Activated CD4-positive, alpha-beta memory T cell treated with anti-CD3 and anti-CD28 coated beads for 36 hours (primary cell): Measurements from ENCODE around the gene SPACA6. TPM values are rescaled to one million over a fixed set of nuclear protein-coding genes. Genes with fewer than 3 reads are reported as not detected.

Experiments
- CTCF ChIA-PET: fragments of 350-600 bp; sonication (Branson Sonifier 250); formaldehyde crosslinking; loops from one replicate; lab custom pipeline; 2021; ENCODE audit warnings: antibody characterized with exemption, inconsistent platforms; lab: Charles Lee
- POLR2A ChIA-PET: fragments of 350-600 bp; sonication (Branson Sonifier 250); formaldehyde crosslinking; loops from one replicate; lab custom pipeline; 2021; ENCODE audit warnings: antibody characterized with exemption; lab: Charles Lee
- DNase-seq: peaks from one replicate; pipeline ENCODE4 v3.0.0-alpha.2; 2020
- H3K27ac Mint-ChIP-seq: one replicate; pipeline ENCODE4 v1.8.0; 2021; ENCODE audit warnings: mixed read lengths
- H3K27me3 Mint-ChIP-seq: one replicate; pipeline ENCODE4 v1.8.0; 2021; ENCODE audit warnings: mixed read lengths
- H3K36me3 Mint-ChIP-seq: one replicate; pipeline ENCODE4 v1.8.0; 2021; ENCODE audit warnings: mixed read lengths
- H3K4me1 Mint-ChIP-seq: one replicate; pipeline ENCODE4 v1.8.0; 2021; ENCODE audit warnings: low read depth, mixed read lengths
- H3K4me3 Mint-ChIP-seq: one replicate; pipeline ENCODE4 v1.8.0; 2021; ENCODE audit warnings: mild to moderate bottlenecking, mixed read lengths
- H3K9me3 Mint-ChIP-seq: one replicate; pipeline ENCODE4 v1.8.0; 2021; ENCODE audit warnings: mixed read lengths
- intact Hi-C: fragments of 100-400 bp; cut with micrococcal nuclease; formaldehyde crosslinking; loops from one replicate; pipeline ENCODE4 v1.15.1; 2023
- total RNA-seq, 2 experiments: library from RNA; stranded (reverse); gene quantifications; one replicate each; pipeline ENCODE4 v1.2.3, GENCODE V29; 2021

Gene SPACA6
- total RNA-seq, 2 experiments from 2014 or later: 10.0 to 14.2 TPM

DNA sequence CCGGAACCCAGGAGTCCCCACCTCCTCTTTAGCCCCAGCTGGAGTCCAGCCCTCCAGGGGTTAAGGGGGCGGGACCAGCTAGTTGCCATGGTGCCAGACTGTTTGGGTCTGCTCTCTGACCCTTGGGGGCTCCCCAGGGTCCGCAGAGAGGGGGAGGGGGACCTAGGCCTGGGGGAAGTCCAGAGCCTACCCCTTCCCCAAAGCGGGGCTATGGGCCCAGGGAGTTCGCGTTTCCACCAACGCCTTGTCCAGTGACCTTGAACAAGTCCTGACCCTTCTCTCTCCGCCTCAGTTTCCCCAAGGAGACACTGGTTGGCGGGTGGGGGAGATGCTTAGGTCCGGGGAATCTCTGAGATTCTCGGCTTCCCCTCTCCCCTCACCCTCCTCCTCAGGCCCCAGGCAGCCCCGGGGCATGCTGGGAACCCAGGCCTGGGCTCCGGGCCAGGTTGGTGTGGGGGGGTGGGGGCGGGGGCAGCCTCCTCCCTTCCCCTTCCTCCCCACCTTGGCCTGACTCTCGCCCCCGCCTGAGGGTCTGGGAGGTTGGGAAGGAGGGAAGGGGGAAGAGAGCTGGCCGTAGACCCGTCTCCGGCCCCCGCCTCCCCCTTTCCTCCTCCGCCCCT is 2.6 kb upstream of the SPACA6 start:
- ChIA-PET CTCF (no interaction called here), POLR2A (interaction anchor here (1.5 kb wide), 1 partner anchor 13 kb away, joined by 6 read pairs; no protein-coding TSS in a partner anchor)
- Mint-ChIP-seq H3K9me3 (peaks cover 7% of the 10 kb centered on the region), H3K4me3 (peak overlapping the region; percentile 91), H3K4me1 (peaks cover 11% of the 10 kb centered on the region), H3K36me3 (no peaks in the 10 kb centered on the region), H3K27ac (peak overlapping the region; percentile 92), H3K27me3 (no peaks in the 10 kb centered on the region)
- DNase-seq: peak; percentile 86
- intact Hi-C loops: loop anchor here (1.0 kb wide), 1 partner anchor 14 kb away; no protein-coding TSS in a partner anchor

DNA sequence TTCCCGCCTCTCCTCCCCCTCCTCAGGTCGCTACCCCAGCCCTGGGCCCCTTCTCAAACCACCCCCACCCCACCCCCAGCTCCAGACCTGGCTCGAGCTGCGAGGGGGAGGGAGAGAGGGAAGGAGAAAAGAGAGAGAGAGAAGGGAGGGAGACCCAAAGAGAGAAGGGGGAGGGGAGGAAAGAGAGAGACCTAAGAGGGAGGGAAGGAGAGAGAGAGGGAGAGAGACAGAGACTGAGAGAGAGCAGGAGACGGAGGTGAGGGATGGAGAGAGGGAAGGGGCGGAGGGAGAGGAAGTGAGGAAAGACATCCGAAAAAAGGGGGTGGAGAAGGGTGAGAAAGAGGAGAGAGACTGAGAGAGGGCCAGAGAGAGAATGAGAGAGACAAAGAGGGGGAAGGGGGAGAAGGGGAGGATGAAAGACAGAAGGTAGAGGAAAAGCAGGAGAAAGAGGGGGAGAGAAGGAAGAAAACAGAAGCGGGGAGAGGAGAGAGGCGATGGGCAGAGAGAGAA is 2.0 kb upstream of the SPACA6 start:
- Mint-ChIP-seq H3K4me3 (peak overlapping the region; percentile 61), H3K36me3 (no peaks in the 10 kb centered on the region), H3K9me3 (peaks cover 3% of the 10 kb centered on the region), H3K27me3 (no peaks in the 10 kb centered on the region), H3K27ac (peak overlapping the region; percentile 64), H3K4me1 (peaks cover 11% of the 10 kb centered on the region)
- DNase-seq: no peak
- CTCF ChIA-PET: no interaction called here
- POLR2A ChIA-PET: interaction anchor here (1.5 kb wide), 1 partner anchor 12 kb away, joined by 6 read pairs; no protein-coding TSS in a partner anchor
- intact Hi-C loops: no loop called here

DNA sequence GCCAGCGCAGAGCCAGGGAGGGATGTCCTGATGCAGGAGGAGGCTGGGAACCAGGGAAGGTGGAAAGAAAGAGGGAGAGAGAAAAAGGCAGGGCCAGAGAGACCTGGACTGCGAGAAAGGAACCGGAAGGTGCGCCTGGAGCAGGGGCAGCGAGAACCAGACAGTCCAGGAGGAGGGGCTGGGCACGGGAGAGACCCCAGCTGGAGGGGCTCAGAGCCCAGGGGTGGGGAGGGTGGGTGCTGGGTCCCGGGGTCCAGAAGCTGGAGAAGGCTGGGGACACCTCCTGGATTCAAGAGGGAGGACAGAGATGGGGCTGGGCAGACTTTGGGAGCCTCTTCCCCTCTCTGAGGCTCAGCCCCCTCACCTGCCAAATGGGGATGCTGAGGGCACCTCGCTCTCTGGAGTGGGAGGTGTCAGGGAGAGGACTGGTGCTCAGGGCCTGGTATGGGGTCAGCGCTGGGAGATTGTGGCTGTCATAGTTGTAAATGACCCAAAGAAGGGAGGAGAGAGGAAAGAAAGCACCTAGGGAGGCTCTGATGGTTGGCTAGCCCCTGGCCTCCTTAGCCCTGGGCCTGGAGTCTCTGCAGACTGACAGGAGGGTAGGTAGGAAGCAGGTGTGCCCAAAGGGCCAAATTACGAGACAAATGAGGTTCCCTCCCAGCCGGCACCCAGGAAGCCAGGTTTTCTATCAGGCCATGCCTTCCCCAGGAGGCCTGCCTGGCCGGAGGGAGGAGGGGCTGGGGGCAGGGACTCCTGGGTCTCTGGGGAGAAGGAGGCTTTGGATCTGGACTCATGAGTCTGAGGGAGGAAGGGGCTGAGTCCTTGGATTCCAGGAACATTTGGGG is 1.3 kb upstream of the SPACA6 start:
- H3K27me3 Mint-ChIP-seq: no peaks in the 10 kb centered on the region
- intact Hi-C loops: no loop called here
- peaks cover 11% of the 10 kb centered on the region for H3K4me1 Mint-ChIP-seq
- DNase-seq: no peak
- no peaks in the 10 kb centered on the region for H3K9me3 Mint-ChIP-seq
- H3K27ac Mint-ChIP-seq: peak overlapping the region; percentile 64
- CTCF ChIA-PET: no interaction called here
- H3K4me3 Mint-ChIP-seq: peak overlapping the region; percentile 61
- no peaks in the 10 kb centered on the region for H3K36me3 Mint-ChIP-seq
- POLR2A ChIA-PET: no interaction called here

DNA sequence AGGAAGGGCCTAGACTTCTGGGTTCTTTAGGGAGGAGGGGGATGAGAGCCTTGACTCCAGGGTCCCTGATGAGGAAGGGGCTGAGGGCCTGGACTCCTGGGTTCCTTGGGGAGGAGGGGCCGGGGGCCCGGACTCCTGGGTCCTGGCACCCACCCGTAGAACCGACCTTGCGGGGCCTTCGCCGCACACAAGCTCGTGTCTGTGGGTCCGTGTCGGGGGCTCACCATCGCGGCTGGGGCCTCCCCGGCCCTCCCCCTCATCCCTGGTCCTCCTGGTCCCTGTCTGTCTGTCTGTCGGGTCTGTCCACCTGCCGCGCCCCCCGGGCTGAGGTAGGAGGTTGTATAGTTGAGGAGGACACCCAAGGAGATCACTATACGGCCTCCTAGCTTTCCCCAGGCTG is 662 bp upstream of the SPACA6 start:
- Mint-ChIP-seq H3K27ac (no peak overlapping the region), H3K27me3 (no peaks in the 10 kb centered on the region), H3K4me3 (no peak overlapping the region), H3K36me3 (no peaks in the 10 kb centered on the region), H3K9me3 (no peaks in the 10 kb centered on the region), H3K4me1 (peaks cover 11% of the 10 kb centered on the region)
- no peak for DNase-seq
- intact Hi-C loops: no loop called here
- ChIA-PET CTCF (no interaction called here), POLR2A (no interaction called here)

DNA sequence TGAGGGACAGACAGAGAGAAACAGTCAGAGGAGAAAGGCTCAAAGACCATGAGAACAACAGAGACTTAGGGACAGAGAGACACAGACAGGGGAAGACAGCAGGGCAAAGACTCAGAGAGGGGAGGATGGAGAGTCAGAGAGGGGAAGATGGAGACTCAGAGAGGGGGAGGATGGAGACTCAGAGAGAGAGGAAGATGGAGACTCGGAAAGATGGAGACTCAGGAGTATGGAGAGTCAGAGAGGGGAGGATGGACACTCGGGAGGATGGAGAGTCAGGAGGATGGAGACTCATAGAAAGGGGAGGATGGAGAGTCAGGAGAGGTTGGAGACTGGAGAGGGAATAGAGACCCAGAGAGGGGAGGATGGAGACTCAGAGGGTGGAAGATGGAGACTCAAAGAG is 689 bp downstream of the SPACA6 start:
- Mint-ChIP-seq H3K4me3 (no peak overlapping the region), H3K36me3 (no peaks in the 10 kb centered on the region), H3K4me1 (peaks cover 8% of the 10 kb centered on the region), H3K27ac (no peak overlapping the region), H3K27me3 (no peaks in the 10 kb centered on the region), H3K9me3 (no peaks in the 10 kb centered on the region)
- intact Hi-C loops: no loop called here
- ChIA-PET POLR2A (no interaction called here), CTCF (interaction anchor here (2.5 kb wide), 1 partner anchor 10 kb away, joined by 9 read pairs; no protein-coding TSS in a partner anchor)
- no peak for DNase-seq

DNA sequence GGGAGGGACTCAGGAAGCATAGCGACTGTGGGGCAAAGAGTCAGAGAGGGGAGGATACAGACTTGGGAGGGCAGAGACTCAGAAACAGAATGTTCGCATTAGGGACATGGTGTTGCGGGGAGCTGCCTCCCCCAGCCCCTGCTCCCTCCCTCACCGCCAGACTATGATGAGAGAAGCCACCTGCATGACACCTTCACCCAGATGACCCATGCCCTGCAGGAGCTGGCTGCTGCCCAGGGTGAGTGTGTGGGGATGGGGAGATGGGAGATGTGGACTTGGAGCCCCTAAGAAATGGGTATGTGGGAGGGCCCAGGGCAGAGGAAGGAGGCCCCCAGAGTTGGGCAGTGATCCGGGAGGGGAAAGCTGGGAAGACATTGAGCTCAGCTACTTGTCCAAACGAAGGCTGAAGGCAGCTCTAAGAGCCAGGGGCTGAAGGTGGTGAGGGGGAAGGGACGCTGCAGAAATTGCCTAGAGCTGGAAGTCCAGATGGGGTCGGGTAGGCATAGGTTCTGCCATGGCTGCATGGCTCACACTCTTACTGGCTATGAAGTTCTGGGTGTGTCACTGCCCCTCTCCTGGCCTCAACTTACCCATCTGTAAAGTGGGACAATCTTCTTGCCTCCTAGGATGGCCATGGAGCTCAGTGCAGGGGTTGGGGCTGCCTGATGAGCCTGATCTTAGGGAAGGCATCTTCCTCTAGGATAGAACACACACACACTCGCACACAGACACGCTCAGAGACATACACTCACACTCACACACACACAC is 1.4 kb downstream of the SPACA6 start:
- Mint-ChIP-seq H3K36me3 (no peaks in the 10 kb centered on the region), H3K27ac (no peak overlapping the region), H3K4me3 (no peak overlapping the region), H3K9me3 (no peaks in the 10 kb centered on the region), H3K4me1 (peaks cover 8% of the 10 kb centered on the region), H3K27me3 (no peaks in the 10 kb centered on the region)
- ChIA-PET CTCF (interaction anchor here (2.5 kb wide), 1 partner anchor 9 kb away, joined by 9 read pairs; no protein-coding TSS in a partner anchor), POLR2A (no interaction called here)
- intact Hi-C loops: no loop called here
- DNase-seq: no peak

DNA sequence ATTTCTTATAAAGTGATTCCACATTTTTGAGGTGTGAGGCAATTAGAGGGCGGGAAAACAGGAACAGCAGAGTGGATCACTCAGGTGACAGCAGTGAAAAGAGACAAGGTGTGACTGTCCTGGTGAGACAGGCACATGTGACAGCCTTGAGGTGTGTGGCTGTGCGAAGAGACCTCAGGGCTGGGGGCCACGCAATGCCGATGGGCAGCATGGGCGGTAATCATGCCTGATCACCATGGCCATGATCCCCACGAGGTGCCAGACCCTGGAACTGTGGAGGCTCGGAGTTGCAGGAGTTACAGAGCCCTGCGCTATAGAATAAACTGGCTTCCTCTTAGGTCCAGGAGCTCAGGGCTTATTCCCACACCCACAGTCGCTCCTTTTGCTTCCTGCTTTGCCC is 2.0 kb downstream of the SPACA6 start:
- DNase-seq: no peak
- POLR2A ChIA-PET: no interaction called here
- Mint-ChIP-seq H3K27ac (no peak overlapping the region), H3K4me3 (no peak overlapping the region), H3K36me3 (no peaks in the 10 kb centered on the region), H3K4me1 (peaks cover 8% of the 10 kb centered on the region), H3K27me3 (no peaks in the 10 kb centered on the region), H3K9me3 (no peaks in the 10 kb centered on the region)
- intact Hi-C loops: no loop called here
- CTCF ChIA-PET: interaction anchor here (2.5 kb wide), 1 partner anchor 9 kb away, joined by 9 read pairs; no protein-coding TSS in a partner anchor

DNA sequence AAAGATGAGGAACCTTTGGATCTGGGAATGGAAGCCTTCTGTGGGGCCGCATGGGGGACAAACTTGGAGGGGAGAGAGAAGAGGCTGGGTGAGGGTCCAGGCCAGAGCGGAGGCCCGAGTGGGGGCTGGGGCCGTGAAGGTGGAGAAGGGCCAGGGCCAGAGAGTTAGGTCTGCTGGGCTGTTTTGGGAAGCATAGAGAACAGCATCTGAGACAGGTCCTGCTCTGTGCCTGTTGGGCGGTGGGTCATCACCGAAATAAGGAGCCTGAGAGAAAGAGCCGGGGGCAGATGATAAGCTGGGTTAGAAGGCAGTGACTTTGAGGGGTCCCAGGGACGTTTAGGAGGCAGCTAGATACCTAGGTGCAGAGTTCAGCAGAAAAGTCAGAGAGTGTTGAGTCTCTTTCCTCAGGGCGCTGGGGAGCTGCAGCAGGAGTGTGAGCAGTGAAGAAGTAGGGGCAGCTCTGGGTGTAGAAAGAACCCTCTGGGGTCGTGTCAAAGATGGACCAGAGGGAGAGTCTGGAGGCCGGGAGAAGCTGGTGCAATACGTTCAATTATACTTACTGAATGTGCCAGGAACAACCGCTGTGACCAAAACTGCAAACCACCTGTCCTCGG is 2.7 kb downstream of the SPACA6 start:
- no peaks in the 10 kb centered on the region for H3K27me3 Mint-ChIP-seq
- no peaks in the 10 kb centered on the region for H3K36me3 Mint-ChIP-seq
- no peak for DNase-seq
- CTCF ChIA-PET: interaction anchor here (2.5 kb wide), 1 partner anchor 8 kb away, joined by 9 read pairs; no protein-coding TSS in a partner anchor
- H3K27ac Mint-ChIP-seq: no peak overlapping the region
- no peak overlapping the region for H3K4me3 Mint-ChIP-seq
- H3K4me1 Mint-ChIP-seq: peaks cover 8% of the 10 kb centered on the region
- intact Hi-C loops: no loop called here
- H3K9me3 Mint-ChIP-seq: no peaks in the 10 kb centered on the region
- POLR2A ChIA-PET: no interaction called here

DNA sequence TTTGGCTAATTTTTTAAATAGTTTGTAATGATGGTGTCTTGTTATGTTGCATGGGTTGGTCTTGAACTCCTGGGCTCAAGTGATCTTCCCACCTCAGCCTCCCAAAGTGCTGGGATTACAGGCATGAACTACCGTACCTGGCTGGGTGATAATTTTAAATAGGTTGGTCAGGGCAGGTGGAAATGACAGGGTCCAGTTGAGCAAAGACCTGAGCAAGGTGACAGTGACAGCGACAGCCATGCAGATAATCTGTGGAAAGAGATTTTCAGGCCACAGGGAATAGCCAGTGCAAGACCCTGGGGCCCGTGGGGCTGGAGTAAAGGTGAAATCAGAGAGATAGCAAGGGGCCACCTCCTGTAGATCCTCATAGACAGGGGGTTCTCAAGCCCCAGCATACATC is 3.5 kb downstream of the SPACA6 start:
- CTCF ChIA-PET: interaction anchor here (0.9 to 2.5 kb wide), 2 partner anchors 7 to 300 kb away, joined by 3 to 9 read pairs; no protein-coding TSS in a partner anchor
- Mint-ChIP-seq H3K4me3 (no peak overlapping the region), H3K27ac (no peak overlapping the region), H3K9me3 (no peaks in the 10 kb centered on the region), H3K36me3 (peaks cover 3% of the 10 kb centered on the region), H3K27me3 (no peaks in the 10 kb centered on the region), H3K4me1 (peaks cover 3% of the 10 kb centered on the region)
- DNase-seq: no peak
- POLR2A ChIA-PET: no interaction called here
- intact Hi-C loops: no loop called here

DNA sequence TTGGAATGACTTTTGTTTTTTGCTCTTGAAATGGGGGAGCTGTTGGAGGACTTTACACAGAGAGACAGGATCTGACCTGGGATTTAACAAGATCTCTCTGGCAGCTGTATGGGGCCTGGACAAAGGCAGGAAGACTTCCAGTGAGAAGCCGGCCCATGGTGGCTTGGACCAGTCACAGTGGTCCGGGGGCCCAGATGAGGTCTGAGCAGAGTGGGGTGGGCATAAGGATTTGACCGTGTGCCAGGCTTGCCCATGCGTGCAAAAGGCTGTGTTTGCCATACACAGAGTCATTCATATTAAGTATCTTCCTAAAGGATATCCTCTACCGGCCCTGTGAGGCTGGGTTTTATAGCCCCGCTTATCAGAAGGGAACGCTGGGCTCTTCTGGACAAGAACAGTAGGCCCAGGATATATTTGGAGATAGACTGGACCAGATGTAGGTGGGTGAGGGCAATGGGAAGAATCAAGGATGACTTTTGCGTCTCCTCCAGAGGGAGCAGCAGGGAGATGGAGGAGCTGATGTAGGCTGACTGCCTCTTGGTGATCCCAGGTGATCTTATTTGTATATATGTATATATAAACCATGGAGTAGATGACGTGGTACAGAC is 4.1 kb downstream of the SPACA6 start:
- ChIA-PET POLR2A (no interaction called here), CTCF (interaction anchor here (0.9 kb wide), 1 partner anchor 301 kb away, joined by 3 read pairs; no protein-coding TSS in a partner anchor)
- Mint-ChIP-seq H3K27me3 (no peaks in the 10 kb centered on the region), H3K4me3 (no peak overlapping the region), H3K27ac (no peak overlapping the region), H3K36me3 (peaks cover 3% of the 10 kb centered on the region), H3K4me1 (peaks cover 2% of the 10 kb centered on the region), H3K9me3 (no peaks in the 10 kb centered on the region)
- no peak for DNase-seq
- intact Hi-C loops: no loop called here

DNA sequence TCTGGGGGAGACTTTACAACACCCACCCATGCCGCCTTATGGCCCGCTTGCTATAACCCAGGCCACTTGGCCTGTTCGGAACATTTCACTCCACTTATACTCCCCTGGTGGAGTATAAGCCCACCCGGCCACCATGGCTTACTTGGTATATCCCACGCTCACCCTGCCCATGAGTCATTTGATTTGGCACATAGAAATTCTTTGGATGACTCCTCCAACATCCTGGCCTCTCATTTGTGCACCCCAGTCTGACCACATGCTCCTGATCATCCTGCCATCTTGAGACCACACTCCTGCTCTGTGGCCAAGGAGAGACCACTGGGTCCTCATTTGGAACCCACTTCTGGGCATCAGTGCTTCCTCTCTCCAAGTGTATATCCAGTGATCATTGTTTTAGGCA is 5.2 kb downstream of the SPACA6 start:
- POLR2A ChIA-PET: no interaction called here
- H3K27me3 Mint-ChIP-seq: peaks cover 2% of the 10 kb centered on the region
- CTCF ChIA-PET: no interaction called here
- DNase-seq: no peak
- intact Hi-C loops: no loop called here
- peaks cover 11% of the 10 kb centered on the region for H3K4me1 Mint-ChIP-seq
- peaks cover 3% of the 10 kb centered on the region for H3K36me3 Mint-ChIP-seq
- no peaks in the 10 kb centered on the region for H3K9me3 Mint-ChIP-seq
- no peak overlapping the region for H3K27ac Mint-ChIP-seq
- H3K4me3 Mint-ChIP-seq: no peak overlapping the region
